Suppressor macrophage (primary cell): ENCODE results near the gene PRSS57.
"Not testable (repeated sequence)": the region's sequence is repeated elsewhere in the genome, so short reads cannot be mapped to it uniquely, and the experiment has no call there.

Experiments
- DNase-seq, 4 experiments: peaks; one replicate each; pipeline ENCODE4 v3.0.0-alpha.2; 2020 to 2022

The PRSS57 gene

DNA sequence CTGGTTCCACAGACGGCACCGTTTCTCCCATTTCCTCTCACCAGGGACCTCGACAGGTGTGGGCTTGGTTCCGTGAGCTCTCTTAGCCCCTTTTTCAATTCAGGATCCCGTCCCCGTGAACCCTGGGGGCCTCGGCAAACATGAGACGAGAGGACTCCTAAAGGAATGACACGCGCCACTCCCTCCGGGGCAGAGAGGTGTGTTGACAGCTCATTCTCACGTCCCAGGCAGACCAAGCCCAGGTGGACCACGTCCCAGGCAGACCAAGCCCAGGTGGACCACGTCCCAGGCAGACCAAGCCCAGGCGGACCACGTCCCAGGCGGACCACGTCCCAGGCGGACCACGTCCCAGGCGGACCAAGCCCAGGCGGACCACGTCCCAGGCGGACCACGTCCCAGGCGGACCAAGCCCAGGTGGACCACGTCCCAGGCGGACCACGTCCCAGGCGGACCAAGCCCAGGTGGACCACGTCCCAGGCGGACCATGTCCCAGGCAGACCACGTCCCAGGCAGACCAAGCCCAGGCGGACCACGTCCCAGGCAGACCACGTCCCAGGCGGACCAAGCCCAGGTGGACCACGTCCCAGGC lies 28.2 kb downstream of the PRSS57 start:
- not testable (repeated sequence) for DNase-seq

DNA sequence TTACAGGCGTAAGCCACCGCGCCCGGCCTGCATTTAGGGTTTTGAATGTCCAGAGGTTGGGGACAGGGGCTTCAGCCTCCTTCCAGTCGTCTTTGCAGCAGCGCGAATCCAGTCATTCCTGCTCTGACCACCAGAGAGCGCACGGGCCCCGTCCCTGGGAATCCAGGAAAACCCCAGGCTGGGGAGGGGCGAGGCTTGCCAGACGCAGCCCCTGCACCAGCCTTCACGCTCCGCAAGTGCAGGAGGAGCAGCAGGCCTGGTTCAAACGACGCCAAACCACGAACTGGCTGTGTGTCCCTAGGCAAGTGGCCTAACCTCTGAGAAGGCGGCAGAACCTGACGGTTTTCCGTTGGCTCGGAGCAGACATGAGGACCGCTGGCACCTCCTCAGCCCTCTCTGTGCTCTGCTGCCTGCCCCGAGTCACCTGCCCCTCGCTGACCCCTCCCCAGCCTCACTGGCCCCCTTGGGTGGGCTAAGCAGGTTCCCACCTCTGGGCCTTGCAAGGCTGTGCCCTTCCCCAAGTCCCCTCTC lies 30.3 kb downstream of the PRSS57 start:
- DNase-seq, result peak; percentile 80 to 91 (median 88)

DNA sequence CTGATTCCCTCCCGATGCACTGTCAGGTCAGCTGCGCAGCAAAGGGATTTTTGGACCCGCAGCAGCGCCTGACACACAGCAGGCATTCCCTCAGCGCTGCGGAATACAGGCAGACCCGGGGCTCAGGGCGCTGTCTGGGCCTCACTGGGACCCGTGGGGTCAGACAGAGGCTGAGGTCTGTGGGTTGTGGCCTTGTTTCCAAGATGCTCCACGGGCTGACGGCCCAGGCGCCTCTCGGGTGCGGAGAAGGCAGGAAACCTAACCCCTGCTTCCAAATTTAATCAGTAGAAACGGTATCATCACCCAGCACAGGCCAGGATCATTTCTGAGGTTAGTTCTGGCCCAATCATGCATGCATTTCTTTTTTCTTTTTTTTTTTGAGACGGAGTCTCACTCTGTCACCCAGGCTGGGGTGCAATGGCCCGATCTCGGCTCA lies 31.6 kb downstream of the PRSS57 start:
- no peak for DNase-seq

DNA sequence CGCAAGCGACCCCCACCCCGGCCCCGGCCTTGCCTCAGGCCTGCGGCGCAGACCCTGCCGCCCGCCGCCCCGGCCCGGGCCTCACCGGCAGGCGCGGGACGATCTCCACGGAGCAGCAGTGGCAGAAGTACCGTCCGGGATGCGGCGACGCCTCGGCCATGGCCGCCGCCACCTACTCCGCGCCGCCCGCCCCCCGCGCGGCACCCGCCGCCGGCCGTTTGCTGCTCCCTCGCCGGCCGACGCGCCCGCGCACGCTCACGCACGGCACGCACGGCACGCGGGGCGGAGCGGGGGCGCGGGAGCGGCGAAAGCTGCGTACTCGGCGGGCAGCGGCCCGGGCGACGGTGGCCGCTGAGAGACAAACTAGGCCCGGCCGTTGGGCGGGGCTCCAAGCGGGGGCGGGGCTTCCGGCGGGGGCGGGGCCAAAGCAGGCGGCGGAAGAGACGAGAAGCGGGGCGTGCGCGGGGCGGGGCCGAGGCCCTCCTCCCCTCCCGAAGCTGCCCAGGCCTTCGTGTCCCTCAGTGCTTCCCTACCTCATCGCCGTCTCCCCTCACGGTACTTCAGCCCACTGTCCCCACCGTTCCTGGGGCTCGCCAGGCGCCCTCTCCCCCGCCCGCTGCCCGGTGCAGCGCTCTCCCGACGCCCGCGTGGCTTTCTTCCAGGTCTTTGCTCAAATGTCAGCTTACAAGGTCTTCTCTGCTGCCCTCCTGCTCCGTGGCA lies 32.1 kb downstream of the PRSS57 start, which contains the start of gene RNF126:
Gene RNF126, minus strand, starts transcription at position 253 of the 720 bp plus-strand sequence. Its CDS starts 93 bp downstream, at position 160.
- DNase-seq, result peak; percentile 97 to 100 (median 98)

DNA sequence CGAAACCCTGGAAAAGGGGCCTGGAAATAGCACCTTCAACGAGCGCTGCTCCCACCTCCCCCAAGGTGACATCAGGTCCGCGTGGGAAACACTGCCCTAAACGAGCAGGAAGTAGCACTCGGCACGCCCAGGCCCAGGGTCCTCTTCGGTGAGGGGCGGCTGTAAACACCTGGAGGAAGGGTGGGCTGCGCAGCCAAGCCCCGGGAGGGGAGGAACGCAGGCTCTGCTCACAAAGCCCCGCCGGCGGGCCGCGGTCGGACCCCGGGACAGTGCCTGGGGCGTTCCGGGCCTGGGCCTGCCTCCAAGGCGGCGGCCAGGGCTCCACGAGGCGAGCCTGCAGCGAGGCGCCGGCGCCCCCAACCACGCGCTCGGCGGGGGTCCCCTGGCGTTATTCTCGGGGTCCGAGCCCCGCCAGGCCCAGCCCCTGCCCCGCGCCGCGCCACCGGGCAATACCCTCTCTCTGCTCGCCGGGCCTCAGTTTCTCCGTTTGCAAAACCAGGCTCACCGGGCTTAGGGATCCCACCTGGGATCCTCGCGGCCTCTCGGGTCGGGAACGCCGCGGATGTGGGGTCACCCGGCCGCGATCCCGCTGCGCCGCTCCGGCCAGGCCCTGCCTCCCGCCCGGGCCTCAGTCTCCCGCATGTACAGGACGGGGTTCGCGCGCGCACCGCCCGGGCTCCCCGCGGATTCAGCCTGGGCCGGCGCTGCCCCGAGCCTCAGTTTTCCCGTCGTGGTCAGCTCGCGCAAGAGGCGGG lies 32.9 kb downstream of the PRSS57 start:
- peak; percentile 66 to 84 (median 75) for DNase-seq

DNA sequence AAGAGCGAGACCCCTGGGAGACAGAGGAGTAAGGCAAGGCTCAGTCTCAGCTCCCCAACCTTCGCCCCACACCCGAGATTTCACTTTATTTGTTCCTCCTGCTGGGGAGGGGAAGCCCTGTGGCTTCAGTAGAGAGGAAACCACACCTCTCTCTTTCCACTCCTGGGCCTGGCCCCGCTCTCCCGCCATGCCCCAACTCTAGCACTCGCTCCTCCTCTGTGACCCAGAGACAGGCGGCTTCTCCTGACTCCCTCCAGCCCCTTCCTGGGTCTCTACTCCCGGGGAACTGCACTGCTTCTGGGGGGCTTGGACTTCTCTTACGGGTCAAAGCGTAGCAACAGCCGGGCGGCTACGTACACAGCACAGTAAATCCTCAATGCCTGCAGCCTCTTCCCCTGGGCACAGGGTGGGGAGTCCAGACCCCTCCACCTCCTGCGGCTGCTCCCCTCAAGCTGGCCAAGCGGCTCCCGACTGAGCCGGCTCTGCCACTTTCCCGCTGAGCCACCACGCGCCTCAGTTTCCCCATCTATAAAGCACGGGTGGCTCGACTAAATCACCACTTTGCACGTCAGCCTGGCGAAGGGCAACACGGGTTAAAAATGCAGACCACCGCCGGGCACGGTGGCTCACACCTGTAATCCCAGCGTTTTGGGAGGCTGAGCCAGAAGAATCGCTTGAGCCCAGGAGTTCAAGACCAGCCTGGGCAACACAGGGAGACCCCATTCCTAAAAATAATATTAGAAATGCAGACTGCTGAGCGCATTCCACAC lies 33.6 kb downstream of the PRSS57 start:
- peak; percentile 48 to 72 (median 64) for DNase-seq

DNA sequence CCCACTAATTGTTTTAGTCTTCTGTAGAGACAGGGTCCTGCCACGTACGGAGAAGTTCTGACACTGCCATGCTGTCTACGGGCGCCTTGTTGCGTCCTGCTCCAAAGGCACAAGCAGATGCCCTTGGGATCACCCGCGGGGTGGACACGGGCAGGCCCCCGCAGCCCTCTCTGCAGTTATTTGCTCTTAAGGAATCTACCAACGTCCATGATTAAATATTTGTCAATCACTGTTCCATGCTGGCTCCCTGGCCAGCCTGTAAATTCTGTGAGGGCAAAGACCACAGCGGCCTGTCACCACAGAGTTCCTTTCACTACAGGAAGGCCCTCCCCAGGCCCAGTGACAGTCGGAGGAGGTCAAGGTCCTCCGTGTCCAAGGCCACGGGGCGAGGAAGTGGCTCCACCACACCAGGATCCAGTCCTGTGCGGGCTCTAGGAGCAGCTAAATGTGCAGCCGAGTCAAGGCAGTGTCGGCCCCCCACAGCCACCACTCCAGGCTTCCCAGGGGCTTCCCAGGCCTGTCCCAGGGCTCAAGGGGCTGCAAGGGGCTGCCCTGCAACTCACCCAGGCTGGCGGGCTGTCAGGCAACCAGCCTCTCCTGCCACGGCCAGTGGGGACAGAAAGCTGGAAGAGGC lies 34.3 kb downstream of the PRSS57 start:
- DNase-seq, result peak in 3 of 4 experiments; percentile 36 to 59 (median 47)

DNA sequence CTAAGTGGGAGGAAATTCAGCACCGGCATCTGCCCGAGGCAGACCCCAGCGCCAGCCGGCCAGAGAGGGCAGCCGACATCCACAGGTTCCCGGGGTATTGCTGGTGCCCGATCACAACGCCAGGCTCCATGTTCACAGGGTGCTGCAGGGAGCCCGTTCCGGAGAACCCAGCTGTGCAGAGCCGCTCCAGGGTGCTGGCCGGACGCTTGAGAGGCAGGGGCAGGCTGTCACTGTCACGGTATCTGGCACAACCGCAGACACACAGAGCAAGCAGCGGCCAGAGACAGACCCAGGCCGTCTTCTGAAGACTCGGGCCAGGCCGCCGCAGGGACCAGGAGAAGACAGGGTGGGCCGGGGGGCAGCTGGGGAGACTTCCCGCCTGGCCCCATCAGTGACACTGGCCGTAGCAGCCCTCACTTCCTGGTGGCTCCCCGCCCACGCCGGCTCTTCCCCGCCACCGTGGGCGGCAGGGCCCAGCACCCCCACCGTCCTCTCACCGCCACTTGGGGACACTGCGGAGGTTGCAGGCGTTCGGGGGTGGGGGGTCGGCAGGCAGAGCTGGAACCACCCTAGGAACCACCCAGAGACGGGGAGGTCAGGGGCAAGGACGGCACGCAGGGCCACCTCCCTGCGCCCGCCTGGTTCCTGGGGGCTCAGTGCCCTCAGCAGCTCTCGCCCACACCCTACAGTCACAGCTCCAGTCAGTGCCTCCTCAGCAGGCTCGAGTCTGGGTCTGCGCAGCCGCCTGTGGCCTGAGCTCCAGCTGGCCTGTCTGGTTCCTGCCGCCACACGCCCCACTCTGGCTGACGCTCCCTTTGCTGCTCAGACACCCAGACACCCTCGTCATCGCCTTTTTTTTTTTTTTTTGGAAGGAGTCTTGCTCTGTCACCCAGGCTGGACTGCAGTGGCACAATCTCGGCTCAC lies 36.1 kb downstream of the PRSS57 start:
- peak in 2 of 4 experiments; percentile 18 to 46 for DNase-seq

DNA sequence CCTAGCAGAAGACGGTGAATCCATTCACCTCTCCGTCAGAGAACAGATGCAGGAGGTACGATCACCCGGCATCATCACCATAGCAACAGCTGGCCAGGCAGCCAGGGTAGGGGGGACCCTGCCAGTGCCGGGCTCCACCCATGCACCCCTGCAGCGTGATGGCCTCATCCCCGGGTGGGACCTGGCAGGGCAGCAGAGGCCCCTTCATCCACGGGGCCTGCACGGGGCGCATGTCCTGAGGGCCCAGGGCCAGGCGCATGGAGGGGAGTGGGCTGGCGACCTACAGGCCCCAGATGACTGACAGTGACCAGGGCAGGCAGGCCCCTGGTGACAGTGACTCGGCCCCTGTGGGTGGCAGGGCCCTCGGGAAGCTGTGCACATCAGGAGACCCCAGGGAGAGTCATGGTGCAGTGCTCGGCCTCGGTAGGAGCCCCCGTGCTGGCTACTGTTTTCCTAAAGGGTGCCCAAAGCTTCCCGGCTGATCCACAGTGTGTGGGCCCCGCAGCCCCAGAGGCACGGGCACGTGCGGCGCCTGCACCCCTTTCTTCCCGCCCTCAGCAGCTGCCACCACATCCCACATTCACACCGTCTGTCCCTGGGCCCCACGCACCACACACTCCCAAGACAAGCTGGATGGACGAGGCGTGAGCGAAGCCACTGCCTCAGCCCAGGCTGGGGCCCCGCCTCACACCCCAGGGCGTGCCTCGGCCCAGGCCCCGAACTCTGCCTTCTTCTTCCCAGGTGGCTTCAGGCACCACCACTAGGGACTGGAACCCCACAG lies 37.0 kb downstream of the PRSS57 start:
- no peak for DNase-seq

DNA sequence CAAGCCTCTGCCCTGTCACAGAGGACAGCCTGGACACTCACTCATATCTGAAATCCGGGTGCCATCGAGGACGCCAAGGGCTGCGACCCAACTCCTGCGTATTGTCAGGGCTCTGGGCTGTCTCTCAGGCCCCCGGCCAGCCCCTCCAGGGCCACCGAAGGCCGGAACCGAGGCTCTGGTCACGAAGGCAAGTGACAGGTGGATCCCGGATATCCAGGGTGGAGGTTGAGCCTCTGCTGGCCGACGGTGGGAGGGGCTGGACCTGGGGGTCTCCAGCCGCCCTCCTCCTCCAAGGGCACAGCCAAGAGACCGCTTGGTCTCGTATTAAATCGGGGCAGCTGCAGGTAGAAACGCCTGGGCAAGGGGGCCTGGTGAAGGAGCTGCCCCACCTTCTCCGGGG lies 37.6 kb downstream of the PRSS57 start:
- no peak for DNase-seq

DNA sequence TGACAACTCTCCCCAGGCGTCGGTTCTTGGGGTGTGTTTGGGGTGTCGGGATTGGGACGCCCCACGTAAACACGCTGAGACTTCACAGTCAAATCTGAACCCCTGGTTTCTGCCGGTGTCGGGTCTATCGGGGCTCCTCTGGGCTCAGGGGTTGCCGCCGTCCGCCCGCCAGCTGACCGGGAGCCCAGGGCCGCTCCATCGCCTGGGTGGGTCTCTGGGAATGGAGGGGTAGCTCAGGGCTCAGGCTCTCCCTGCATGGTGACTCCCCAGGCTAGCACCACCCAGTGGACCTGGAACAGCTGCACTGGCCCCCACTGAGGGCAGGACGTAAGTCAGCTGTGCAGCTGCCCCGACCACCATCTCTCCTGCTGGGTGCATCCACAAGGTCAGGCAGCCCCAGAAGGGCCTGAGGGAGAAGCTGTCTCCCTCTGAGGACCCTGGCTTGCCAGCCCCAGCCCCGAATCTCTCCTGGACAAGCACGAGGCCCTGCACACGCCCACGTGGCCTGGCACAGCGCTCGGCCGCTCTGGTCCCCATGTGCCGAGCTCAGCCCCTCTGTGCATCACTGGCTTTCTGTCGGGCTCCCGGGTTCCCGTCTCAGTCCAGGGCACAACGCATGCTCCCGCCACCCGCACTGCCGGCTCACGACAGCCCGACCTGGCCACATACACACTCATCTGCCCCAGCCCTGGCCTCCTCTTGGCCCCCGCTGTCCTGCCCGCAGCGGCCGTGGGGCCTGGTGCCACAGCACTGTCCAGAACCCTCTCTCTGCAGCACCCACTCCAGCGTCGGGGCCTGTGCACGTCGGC lies 38.3 kb downstream of the PRSS57 start:
- no peak for DNase-seq

DNA sequence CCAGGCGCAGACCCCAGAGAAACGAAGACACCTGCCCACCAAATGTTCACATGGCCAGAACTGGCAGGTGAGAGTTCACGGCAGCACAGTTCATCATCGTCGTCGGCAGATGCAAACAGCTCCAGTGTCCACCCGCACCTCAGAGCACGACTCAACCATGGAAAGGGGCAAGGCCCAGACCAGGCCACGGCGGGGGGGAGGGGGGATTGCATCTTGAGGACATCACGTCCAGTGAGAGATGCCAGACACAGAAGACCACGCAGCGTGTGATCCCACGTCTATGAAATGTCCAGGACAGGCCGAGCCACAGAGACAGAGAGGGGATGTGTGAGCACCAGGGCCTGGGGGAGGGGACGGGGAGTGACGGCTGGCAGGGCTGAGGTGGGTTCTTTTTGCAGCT lies 39.6 kb downstream of the PRSS57 start:
- no peak for DNase-seq

DNA sequence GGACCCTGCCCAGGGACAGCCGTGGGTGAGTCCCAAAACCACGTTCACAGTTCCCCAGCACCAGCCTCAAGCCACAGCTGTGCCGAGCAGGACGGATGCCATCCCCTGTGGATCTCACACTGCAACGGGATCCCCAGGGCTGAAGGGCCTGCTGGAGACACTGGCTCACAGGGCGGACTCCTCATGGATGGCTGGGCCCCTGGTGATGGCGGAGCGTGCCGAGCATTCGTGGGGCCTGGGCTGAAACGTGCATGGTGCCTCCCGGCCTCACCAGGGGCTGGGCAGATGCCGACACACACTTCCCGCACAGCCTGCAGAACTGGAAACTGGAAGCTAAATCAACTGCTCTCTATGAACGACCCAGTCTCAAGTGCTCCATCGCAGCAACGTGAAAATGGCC lies 41.8 kb downstream of the PRSS57 start:
- no peak for DNase-seq

DNA sequence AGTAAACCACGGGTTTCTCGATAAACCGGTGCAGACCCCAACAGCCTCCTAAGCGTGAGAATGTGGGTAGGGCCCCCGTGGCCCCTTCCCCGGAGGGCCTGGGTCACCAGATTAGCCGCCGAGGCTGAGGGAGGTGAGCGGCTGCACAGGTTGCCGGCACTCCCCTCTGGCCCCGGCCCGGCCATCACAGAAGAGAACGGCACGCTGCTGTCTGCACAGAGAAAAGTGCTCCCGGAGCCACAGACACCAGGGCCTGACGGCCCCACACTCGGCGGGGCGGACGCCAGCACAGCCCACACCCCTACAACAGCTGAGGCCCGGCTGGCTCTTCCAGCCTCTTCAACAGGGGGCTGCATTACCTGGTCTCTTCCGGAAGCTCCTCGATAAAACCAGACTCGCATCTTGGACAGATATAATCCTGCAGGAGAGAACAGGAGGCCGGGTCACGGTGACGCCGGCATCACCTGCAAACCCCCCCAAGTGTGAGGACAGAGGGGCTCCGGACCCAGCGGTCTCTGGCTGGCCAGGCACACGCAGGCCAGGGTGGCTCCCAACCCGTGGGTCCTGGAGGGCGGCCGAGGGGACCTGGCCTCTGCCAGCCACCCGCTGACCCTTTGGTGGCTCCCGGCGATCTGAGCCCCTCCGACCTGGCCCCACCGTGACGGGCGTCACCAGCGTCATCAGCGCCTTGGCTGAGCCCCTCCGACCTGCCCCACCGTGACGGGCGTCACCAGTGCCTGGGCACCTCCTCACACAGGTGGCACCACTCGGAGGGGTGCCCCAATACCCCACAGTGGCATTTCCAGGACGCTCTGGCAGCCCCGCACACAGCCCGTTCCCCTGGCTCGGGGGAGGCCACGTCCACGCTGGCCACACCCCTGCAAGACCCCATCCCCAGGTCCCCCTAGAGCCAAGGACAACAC lies 42.5 kb downstream of the PRSS57 start:
- no peak for DNase-seq

DNA sequence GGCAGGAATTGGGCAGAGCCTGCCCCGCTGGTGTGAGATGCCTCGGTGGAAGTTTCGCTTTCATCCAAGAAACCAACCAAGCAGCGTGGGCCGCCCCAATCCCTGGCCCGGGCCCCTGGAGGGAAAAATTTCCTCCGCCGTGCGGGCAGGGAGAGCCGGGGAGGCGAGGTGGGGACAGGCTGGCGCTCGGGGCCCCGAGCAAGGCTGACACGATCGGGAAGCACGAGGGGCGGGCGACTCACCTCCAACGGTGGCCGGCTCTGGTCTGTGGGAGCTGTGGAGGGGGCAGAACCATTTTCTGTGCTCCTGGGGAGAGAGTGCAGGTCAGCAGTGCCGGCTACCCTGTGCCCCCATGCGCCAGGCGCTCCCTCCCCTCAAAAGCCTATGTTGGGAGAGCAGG lies 43.3 kb downstream of the PRSS57 start:
- DNase-seq, result no peak

DNA sequence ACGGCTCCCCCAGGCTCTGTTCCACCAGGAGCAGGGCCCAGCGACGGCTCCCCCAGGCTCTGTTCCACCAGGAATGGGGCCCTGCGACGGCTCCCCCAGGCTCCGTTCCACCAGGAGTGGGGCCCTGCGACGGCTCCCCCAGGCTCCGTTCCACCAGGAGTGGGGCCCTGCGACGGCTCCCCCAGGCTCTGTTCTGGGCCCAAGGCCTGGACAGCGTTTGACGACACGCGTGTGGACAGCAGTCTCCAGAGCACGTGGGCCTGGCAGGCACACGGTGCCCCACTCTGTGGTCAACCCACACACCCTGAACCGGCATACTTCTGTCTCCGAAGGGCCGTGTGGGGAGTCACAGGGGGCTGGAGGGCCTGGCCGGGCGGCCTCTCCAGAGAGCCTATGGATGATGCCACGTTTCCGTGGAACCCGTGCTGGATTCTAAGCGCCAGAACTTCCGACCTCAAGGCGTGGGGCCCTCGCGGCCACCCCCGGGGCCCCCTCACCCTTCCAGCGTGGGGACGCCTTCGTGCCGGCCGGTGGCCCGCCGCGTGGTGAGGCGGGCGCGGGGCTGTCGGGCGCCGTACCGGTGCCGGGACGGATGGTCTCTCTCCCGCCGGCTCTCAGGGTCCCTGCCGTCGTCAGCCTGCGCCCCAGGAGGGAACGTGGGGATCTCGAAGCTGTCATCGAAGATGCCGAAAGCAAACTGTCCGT lies 44.0 kb downstream of the PRSS57 start:
- DNase-seq, result no peak

DNA sequence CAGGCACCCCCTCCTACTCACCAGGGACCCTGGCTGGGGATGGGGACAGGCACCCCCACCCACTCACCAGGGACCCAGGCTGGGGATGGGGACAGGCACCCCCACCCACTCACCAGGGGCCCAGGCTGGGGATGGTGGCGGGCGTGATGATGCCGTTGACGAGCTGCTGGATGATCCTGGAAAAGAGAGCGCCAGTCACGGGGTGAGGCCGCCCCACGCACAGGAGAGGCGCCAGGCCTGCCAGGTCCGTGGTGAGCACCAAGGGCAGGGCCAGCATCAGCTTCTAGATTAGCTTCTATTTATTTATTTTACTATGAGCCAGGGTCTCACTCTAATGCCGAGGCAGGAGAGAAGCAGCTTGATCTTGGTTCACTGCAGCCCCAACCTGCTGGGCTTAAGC lies 45.1 kb downstream of the PRSS57 start:
- DNase-seq, result no peak
